Suppressor macrophage treated with lipopolysaccharide for 1 hour (primary cell): ENCODE measurements around the gene PLD4.
"Not testable (repeated sequence)": the region's sequence is repeated elsewhere in the genome, so short reads cannot be mapped to it uniquely, and the experiment has no call there.

Experiments used
- DNase-seq, 3 donors: peaks; one replicate each; pipeline ENCODE4 v3.0.0-alpha.2; 2020 to 2022

PLD4 gene

GRCh38 chr14:104942586-104942985, 17.9 kb downstream of the PLD4 start:
- no peak for DNase-seq

DNA sequence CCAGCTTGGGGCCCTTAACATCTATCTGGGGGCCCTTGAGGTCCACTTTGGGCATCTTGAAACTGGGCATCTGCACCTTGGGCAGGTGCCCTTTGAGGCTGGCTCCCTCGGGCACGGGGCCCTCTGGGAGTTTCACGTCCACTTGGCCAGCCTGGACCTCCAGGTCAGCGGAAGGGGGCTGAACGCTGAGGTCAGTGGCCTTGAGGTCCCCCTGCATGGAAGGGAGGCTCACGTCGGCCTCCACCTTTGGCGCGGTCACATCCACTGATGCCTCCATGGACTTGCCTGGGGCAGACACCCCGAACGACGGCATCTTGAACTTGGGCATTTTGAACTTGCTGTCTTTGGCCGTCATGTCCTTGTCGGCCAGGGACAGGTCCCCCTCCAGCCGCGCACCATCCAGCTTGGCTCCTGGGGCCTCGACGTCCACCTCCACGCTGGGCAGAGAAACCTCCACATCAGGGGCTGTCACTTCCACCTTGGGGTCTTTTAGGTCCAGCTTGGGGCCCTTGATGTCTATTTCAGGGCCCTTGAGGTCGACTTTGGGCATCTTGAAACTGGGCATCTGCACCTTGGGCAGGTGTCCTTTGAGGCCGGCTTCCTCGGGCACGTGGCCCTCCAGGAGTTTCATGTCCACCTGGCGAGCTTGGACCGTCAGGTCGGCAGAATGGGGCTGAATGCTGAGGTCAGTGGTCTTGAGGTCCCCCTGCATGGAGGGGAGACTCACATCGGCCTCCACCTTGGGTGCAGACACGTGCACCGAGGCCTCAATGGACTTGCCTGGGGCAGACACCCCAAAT, 18.7 kb downstream of the PLD4 start:
- DNase-seq, result not testable (repeated sequence)

GRCh38 chr14:104944016-104944308, 19.3 kb downstream of the PLD4 start:
- DNase-seq, result not testable (repeated sequence)

GRCh38 chr14:104944436-104945205, 19.9 kb downstream of the PLD4 start:
- not testable (repeated sequence) for DNase-seq

GRCh38 chr14:104945266-104945665, 20.6 kb downstream of the PLD4 start:
- not testable (repeated sequence) for DNase-seq

GRCh38 chr14:104945986-104946965, 21.6 kb downstream of the PLD4 start:
- DNase-seq, result not testable (repeated sequence)

DNA sequence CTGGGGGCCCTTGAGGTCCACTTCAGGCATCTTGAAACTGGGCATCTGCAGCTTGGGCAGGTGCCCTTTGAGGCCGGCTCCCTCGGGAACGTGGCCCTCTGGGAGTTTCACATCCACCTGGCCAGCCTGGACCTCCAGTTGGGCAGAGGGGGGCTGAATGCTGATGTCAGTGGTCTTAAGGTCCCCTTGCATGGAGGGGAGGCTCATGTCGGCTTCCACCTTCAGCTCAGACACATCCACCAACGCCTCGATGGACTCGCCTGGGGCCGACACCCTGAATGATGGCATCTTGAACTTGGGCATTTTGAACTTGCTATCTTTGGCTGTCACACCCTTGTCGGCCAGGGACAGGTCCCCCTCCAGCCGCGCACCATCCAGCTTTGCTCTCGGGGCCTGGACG, 22.5 kb downstream of the PLD4 start:
- DNase-seq, result not testable (repeated sequence)

- DNase-seq, result not testable (repeated sequence)
Measured at GRCh38 chr14:104947881-104948735, 23.4 kb downstream of the PLD4 start.

GRCh38 chr14:104948736-104949031, 24.0 kb downstream of the PLD4 start:
- DNase-seq, result no peak

GRCh38 chr14:104949406-104949955, 24.8 kb downstream of the PLD4 start:
- DNase-seq, result not testable (repeated sequence)

DNA sequence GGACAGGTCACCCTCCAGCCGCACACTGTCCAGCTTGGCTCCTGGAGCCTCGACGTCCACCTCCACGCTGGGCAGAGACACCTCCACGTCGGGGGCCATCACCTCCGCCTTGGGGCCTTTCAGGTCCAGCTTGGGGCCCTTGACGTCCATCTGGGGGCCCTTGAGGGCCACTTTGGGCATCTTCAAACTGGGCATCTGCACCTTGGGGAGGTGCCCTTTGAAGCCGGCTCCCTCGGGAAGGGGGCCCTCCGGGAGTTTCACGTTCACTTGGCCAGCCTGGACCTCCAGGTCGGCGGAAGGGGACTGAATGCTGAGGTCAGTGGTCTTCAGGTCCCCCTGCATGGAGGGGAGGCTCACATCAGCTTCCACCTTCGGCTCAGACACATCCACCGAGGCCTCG, 25.3 kb downstream of the PLD4 start:
- DNase-seq, result no peak

GRCh38 chr14:104950701-104951100, 26.0 kb downstream of the PLD4 start:
- not testable (repeated sequence) for DNase-seq

DNA sequence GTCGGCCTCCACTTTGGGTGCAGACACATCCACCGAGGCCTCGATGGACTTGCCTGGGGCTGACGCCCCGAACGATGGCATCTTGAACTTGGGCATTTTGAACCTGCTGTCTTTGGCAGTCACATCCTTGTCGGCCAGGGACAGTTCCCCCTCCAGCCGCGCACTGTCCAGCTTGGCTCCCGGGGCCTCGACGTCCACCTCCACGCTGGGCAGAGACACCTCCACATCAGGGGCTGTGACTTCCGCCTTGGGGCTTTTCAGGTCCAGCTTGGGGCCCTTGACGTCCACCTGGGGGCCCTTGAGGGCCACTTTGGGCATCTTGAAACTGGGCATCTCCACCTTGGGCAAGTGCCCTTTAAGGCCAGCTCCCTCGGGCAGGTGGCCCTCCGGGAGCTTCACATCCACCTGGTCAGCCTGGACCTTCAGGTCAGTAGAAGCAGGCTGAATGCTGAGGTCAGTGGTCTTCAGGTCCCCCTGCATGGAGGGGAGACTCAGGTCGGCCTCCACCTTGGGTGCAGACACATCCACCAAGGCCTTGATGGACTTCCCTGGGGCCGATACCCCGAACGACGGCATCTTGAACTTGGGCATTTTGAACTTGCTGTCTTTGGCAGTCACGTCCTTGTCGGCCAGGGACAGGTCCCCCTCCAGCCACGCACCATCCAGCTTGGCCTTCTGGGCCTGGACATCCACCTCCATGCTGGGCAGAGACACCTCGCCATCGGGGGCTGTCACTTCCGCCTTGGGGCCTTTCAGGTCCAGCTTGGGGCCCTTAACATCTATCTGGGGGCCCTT, 27.4 kb downstream of the PLD4 start:
- DNase-seq, result not testable (repeated sequence)

DNA sequence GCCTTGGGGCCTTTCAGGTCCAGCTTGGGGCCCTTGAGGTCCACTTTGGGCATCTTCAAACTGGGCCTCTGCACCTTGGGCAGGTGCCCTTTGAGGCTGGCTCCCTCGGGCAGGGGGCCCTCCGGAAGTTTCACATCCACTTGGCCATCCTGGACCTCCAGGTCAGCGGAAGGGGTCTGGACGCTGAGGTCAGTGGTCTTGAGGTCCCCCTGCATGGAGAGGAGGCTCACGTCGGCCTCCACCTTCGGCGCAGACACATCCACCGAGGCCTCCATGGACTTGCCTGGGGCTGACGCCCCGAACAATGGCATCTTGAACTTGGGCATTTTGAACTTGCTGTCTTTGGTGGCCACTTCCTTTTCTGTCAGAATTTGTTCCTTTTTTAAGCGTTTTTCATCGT, 28.4 kb downstream of the PLD4 start:
- DNase-seq, result no peak

DNA sequence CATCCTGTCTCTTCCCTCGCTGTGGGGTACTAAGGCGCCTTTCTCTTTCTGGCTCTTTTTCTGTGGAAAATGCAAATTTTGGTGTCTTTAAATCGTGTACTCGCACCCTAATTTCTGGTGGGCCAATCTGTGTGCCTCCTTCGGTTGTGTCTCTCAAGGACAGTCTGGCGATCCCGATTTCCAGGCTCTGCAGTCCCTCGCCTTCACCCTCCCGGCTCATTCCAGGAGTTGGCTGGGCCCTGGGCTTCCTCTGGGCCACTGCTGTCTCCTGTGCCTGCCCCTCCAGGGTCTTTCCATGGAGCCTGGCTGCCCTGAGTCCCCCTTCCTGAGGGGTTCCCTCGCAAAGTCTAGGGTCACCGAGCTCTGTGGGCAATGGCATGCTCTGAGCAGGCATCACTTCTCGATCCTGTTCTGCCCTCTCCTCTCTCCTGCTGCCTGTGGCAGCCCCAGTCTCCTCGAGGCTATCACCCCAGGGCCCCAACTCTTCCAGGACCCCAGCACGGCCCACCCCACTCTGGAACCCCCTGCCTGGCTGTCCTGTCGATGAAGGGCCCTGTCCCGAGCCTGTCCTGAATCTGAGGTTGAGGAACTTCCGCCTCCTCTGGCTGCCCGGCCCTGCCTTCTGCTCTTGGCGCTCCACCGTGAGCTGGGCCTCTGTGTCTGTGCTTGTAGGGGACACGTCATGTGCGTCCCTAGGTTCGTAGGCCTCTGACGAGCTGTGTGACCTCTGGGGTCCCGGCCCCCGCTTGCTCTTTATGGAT, 29.4 kb downstream of the PLD4 start:
- no peak for DNase-seq

- DNase-seq, result no peak
Measured at GRCh38 chr14:104954746-104955395, 30.2 kb downstream of the PLD4 start.

DNA sequence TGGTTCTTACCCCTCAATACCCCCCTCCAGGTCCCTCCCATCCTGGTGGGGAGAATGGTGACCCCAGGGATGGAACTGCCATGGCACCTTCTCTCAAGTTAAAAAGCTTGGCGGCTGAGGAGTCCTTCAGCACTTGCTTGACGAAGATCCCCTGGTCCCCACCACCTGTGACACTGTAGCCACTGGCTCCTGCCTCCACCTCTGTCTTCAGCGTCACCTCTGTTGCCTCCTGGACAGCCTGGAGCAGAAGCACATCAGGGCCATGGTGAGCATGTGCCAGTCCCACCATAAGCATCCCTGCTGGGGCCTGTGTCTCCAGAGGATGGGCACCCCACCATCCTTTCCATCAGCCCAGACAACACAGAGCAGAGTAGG, 30.7 kb downstream of the PLD4 start:
- no peak for DNase-seq

GRCh38 chr14:104956290-104956890, 31.7 kb downstream of the PLD4 start:
- no peak for DNase-seq
